HG03045 (cell line): ENCODE results near the gene PARVB.
"Not testable (repeated sequence)": the region's sequence is repeated elsewhere in the genome, so short reads cannot be mapped to it uniquely, and the experiment has no call there.

Source experiments
- ATAC-seq: cut with Tn5 transposase; IDR thresholded peaks from one replicate; pipeline ENCODE4 v1.9.1; 2021; ENCODE audit warnings: mild to moderate bottlenecking, moderate library complexity; ENCODE audit not compliant: unreplicated experiment

The PARVB gene

GRCh38 chr22:44103735-44104480, 79.8 kb downstream of the PARVB start:
- ATAC-seq = no peak

GRCh38 chr22:44107340-44107739, 83.2 kb downstream of the PARVB start:
- no peak for ATAC-seq

- no peak for ATAC-seq
Observed at GRCh38 chr22:44108076-44108475, 84.0 kb downstream of the PARVB start.

- no peak for ATAC-seq
Observed at GRCh38 chr22:44108806-44109385, 84.8 kb downstream of the PARVB start.

- no peak for ATAC-seq
Observed at GRCh38 chr22:44109416-44109815, 85.3 kb downstream of the PARVB start.

- not testable (repeated sequence) for ATAC-seq
Observed at GRCh38 chr22:44110656-44111055, 86.6 kb downstream of the PARVB start.

- no peak for ATAC-seq
Observed at GRCh38 chr22:44111562-44112155, 87.6 kb downstream of the PARVB start.

- no peak for ATAC-seq
Observed at GRCh38 chr22:44112191-44112590, 88.1 kb downstream of the PARVB start.

GRCh38 chr22:44116331-44116730, 92.2 kb downstream of the PARVB start:
- ATAC-seq = no peak

GRCh38 chr22:44116755-44117684, 92.9 kb downstream of the PARVB start:
- ATAC-seq = no peak

GRCh38 chr22:44117746-44118145, 93.6 kb downstream of the PARVB start:
- no peak for ATAC-seq

- ATAC-seq = no peak
Observed at GRCh38 chr22:44118645-44119315, 94.7 kb downstream of the PARVB start.

- no peak for ATAC-seq
Observed at GRCh38 chr22:44119669-44120313, 95.7 kb downstream of the PARVB start.

GRCh38 chr22:44120314-44120704, 96.2 kb downstream of the PARVB start:
- no peak for ATAC-seq

- ATAC-seq = no peak
Observed at GRCh38 chr22:44125421-44125820, 101.3 kb downstream of the PARVB start.

- no peak for ATAC-seq
Observed at GRCh38 chr22:44126807-44127206, 102.7 kb downstream of the PARVB start.

GRCh38 chr22:44127356-44127755, 103.3 kb downstream of the PARVB start:
- no peak for ATAC-seq

- ATAC-seq = no peak
Observed at GRCh38 chr22:44128958-44129618, 105.0 kb downstream of the PARVB start.

- ATAC-seq = no peak
Observed at GRCh38 chr22:44129619-44129976, 105.5 kb downstream of the PARVB start.
